Stomach (tissue), 4 donors: ENCODE data around the gene WDR82.

ENCODE experiments used
- CTCF ChIP-seq, 7 experiments: fragments of 450-650 bp in 4 of 7; fragments of 200-600 bp in 3 of 7; sonication (generic) in 3 of 7; IDR thresholded peaks; one replicate each; pipeline ENCODE4 v1.5.1; 2016 to 2019; ENCODE audit warnings: antibody characterized with exemption in 7 of 7, control low read depth in 2 of 7, mild to moderate bottlenecking in 1 of 7
- POLR2AphosphoS5 ChIP-seq, 3 donors: sonication (generic); formaldehyde crosslinking; IDR thresholded peaks; one replicate each; pipeline ENCODE4 v1.6.1; 2016; ENCODE audit warnings: antibody characterized with exemption in 3 of 3

DNA sequence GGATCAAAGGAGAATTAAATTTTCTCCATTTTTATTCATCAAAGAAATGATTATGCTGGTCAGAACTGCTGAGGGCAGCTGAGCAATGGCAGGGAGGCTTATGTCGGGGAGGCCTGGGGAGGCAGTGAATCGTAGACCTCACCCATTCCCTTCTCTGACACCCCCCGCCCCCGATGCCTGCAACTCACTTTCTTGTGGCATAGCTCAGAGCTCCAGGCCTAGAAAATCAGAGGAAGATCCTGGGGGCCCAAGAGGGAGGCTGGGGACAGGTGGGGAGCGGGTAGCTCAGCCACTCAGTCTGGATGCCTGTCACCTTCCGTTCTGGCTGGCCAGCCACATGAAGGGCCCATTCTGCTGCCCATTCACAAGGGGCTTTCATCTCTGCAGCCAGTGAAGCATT is 36.6 kb upstream of the WDR82 start:
- TF ChIP-seq CTCF (IDR thresholded peaks at IDR 0.05) (no peak), POLR2AphosphoS5 (IDR thresholded peaks at IDR 0.05) (no peak)
